22Rv1 (cell line): ENCODE measurements around the gene DUOX2.

Source experiments
- ZFX ChIP-seq: fragments of 450-650 bp; IDR thresholded peaks from 2 replicates; pipeline ENCODE4 v1.6.1; 2017; ENCODE audit warnings: antibody characterized with exemption, borderline replicate concordance
- TF ChIP-seq, protein P1 (sequence below): fragments of 450-650 bp; IDR thresholded peaks from 2 replicates; pipeline ENCODE4 v1.5.1; 2017; ENCODE audit warnings: mild to moderate bottlenecking

DNA sequence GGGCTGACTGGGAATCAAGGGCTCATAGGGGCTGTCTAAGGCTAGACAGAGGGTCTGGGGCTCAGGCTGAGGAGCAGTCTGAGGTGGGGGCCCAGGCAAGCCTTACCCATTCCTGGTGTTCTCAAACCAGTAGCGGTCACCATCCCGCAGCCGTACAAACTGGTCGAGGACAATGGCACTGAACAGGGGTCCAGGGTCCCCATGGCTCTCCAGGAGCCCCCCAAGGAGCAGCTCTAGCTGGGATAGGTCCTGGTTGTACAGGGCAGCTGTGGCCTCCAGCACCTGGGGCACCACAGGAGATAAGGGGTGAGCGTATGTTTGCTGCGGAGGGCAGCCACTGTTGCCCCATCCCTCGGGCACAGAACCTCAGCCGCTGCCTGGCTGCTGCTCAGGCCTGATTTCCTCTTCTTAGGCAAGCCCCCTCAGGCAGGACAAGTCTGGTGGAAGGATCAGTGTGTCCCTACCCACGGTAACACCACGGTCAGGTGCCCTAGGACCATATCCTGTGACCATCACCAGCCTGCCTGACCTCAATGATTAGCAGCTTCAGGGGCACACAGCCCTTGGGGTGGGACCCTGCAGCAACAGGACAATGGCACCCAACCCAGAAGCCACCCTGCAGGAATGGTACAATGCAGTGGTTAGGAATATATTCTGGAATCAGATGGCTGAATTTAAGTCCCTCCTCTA is 5.9 kb downstream of the DUOX2 start:
- TF ChIP-seq, protein P1, sequence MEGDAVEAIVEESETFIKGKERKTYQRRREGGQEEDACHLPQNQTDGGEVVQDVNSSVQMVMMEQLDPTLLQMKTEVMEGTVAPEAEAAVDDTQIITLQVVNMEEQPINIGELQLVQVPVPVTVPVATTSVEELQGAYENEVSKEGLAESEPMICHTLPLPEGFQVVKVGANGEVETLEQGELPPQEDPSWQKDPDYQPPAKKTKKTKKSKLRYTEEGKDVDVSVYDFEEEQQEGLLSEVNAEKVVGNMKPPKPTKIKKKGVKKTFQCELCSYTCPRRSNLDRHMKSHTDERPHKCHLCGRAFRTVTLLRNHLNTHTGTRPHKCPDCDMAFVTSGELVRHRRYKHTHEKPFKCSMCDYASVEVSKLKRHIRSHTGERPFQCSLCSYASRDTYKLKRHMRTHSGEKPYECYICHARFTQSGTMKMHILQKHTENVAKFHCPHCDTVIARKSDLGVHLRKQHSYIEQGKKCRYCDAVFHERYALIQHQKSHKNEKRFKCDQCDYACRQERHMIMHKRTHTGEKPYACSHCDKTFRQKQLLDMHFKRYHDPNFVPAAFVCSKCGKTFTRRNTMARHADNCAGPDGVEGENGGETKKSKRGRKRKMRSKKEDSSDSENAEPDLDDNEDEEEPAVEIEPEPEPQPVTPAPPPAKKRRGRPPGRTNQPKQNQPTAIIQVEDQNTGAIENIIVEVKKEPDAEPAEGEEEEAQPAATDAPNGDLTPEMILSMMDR: no peak
- no peak for TF ChIP-seq ZFX
